AG04449 (cell line): ENCODE measurements around the gene SCFD2.

ENCODE experiments used
- CTCF ChIA-PET: fragments of 350-600 bp; formaldehyde crosslinking; extraction: SDS; loops from one replicate; lab custom pipeline; 2021; ENCODE audit warnings: antibody characterized with exemption; lab: Yijun Ruan, JAX
- POLR2A ChIA-PET: fragments of 400-600, 350-600 bp; formaldehyde crosslinking; extraction: SDS; loops from one replicate; lab custom pipeline; 2020; ENCODE audit warnings: antibody characterized with exemption, inconsistent platforms; lab: Yijun Ruan, JAX
- DNase-seq: peaks from one replicate; pipeline ENCODE4 v3.0.0-alpha.2; 2010; ENCODE audit warnings: low read depth, low spot score
- H3K4me3 ChIP-seq: 2 replicates; pipeline ENCODE4 v1.5.1; 2011; ENCODE audit warnings: low read depth, mild to moderate bottlenecking, control low read depth, low read length
- TF ChIP-seq, protein P1 (sequence below): IDR thresholded peaks from one replicate; pipeline ENCODE4 v1.5.1; 2011; ENCODE audit warnings: mild to moderate bottlenecking, moderate library complexity, low read length, control low read depth, inconsistent platforms; ENCODE audit not compliant: insufficient read depth; ENCODE audit errors: missing control alignments

Gene SCFD2

DNA sequence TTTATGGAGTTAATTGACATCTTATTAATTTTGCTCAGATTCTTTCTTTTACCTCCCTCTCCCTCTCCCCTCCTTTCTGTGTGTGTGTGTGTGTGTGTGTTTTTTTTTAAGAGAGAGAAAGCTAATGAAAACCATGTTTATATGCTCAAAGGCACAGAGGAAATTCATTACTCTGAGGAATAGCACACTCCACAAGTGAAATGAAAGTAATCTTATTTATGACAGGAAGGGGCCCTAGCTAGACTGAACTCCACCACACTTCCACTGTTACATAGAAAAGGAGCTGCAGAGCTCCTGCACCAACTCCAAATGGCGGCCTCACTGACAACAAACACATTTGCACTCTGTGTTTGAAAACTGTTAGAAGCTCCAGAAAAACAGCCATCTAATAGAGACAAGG lies 353.1 kb downstream of the SCFD2 start:
- TF ChIP-seq, protein P1, sequence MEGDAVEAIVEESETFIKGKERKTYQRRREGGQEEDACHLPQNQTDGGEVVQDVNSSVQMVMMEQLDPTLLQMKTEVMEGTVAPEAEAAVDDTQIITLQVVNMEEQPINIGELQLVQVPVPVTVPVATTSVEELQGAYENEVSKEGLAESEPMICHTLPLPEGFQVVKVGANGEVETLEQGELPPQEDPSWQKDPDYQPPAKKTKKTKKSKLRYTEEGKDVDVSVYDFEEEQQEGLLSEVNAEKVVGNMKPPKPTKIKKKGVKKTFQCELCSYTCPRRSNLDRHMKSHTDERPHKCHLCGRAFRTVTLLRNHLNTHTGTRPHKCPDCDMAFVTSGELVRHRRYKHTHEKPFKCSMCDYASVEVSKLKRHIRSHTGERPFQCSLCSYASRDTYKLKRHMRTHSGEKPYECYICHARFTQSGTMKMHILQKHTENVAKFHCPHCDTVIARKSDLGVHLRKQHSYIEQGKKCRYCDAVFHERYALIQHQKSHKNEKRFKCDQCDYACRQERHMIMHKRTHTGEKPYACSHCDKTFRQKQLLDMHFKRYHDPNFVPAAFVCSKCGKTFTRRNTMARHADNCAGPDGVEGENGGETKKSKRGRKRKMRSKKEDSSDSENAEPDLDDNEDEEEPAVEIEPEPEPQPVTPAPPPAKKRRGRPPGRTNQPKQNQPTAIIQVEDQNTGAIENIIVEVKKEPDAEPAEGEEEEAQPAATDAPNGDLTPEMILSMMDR, result no peak
- ChIA-PET CTCF (interaction anchor here (0.9 to 4.9 kb wide), 4 partner anchors 27 to 1220 kb away, joined by 3 to 63 read pairs (median 4); no protein-coding TSS in a partner anchor), POLR2A (no interaction called here)
- H3K4me3 ChIP-seq, result no peak overlapping the region
- no peak for DNase-seq

DNA sequence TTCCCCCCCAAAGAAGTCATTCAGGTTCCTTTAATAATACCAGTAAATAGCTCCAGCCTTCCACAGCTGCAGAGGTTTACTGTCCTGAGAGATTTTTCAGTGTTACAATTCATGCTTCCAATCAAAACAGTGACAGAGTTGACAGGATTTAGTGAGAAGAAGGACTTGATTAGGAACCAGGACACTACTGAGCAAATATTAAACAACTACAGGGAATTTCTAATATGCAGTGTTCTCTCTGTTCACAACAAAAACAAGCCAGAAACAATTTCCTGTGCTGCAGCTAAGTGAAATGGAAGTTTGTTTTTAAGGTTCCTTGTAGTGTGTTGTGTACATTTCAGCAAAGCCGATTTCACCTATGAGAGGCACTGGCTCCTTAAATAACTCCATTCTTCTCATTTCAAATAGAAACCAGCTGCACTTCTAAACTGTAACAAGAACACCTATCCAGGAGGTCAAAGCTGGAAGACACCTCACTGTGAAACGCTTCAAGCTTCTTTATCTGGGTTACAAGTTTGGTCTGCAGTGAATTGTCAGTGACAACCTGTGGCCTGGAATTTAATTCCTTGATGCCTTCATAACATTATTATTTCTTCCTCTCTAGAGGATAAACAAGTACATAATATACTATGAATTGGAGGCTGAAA lies 354.5 kb downstream of the SCFD2 start:
- ChIA-PET POLR2A (no interaction called here), CTCF (interaction anchor here (0.5 to 1.5 kb wide), 4 partner anchors 173 to 1222 kb away, joined by 3 to 5 read pairs (median 4); no protein-coding TSS in a partner anchor)
- H3K4me3 ChIP-seq, result no peak overlapping the region
- no peak for DNase-seq
- TF ChIP-seq, protein P1, result no peak

DNA sequence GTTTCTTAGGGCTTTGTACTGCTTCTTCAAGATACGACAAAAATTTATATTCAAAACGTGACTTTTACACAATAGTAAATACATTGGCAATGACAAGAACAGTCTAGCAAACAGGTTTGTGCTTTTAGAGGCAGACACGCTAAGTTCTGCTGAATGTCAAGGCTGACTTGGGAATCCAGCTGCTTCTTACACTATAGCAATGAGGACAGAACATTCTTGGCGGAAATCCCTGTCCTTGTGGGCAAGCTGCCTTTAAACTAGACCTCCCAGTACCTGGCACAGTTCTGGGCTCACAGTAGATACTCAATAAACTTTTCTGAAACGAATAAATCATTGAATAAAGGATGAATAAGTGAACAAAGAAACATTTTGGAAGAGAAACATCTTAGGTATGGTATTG lies 355.5 kb downstream of the SCFD2 start:
- TF ChIP-seq, protein P1, result no peak
- no peak for DNase-seq
- ChIA-PET POLR2A (no interaction called here), CTCF (interaction anchor here (1.0 to 1.5 kb wide), 3 partner anchors 43 to 1224 kb away, joined by 3 to 10 read pairs (median 3); no protein-coding TSS in a partner anchor)
- no peak overlapping the region for H3K4me3 ChIP-seq

DNA sequence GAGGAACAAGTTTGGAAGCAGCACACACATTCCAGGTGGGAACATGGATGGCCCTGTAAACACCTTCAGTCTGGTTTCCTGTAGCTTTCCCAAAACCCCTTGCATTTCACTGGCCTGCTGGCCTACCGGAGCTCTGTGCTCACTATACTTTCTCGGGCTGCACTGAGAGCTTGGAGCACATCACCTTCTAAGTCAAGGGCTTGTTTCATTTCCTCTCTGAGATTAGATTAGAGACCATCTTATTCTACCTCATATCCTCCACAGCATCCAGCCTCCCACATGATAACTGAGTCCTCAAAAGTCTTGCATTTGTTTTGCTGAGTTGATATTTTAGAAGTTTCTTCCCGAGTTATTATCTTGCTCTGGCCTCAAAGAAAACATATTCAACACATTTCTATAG lies 356.0 kb downstream of the SCFD2 start:
- no peak for DNase-seq
- POLR2A ChIA-PET, result no interaction called here
- H3K4me3 ChIP-seq, result no peak overlapping the region
- CTCF ChIA-PET, result interaction anchor here (1.0 to 1.5 kb wide), 3 partner anchors 43 to 1224 kb away, joined by 3 to 10 read pairs (median 3); no protein-coding TSS in a partner anchor
- TF ChIP-seq, protein P1, result no peak

DNA sequence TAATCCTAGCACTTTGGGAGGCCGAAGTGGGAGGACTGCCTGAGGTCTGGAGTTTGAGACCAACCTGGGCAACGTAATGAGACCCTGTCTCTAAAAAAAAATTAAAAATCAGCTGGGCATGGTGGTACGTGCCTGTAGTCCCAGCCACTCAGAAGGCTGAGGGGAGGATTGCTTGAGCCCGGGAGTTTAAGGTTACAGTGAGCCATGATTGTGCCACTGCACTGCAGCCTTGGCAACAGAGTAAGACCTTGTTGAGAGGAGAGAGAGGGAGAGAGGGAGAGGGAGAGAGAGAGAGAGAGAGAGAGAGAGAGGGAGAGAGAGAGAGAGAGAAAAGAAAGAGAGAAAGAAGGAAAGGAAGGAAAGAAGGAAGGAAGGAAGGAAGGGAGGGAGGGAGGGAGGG lies 358.8 kb downstream of the SCFD2 start:
- CTCF ChIA-PET, result interaction anchor here (0.7 to 1.8 kb wide), 3 partner anchors 9 to 24 kb away, joined by 3 to 5 read pairs (median 3); no protein-coding TSS in a partner anchor
- POLR2A ChIA-PET, result no interaction called here
- H3K4me3 ChIP-seq, result no peak overlapping the region
- no peak for DNase-seq
- TF ChIP-seq, protein P1, result no peak

DNA sequence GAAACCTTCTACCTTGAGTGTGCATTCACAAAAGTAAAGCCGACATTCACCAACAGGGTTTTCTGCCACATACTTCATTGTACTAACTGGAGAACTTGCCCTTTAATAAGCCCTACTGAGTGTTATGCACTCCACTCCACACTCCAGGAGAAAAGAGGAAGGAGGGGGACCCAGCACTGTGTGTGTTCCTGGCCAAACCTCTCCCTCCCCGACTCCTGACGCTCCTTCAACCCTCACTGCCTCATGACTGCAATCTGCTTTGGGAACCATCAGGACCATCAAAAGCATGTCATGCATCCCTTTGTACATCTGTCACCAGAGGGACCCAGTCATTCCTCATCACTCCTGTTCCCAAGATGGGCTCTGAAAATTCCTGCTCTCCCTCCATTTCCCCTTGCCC lies 360.1 kb downstream of the SCFD2 start:
- H3K4me3 ChIP-seq, result no peak overlapping the region
- CTCF ChIA-PET, result interaction anchor here (0.6 to 1.8 kb wide), 4 partner anchors 10 to 1229 kb away, joined by 3 to 5 read pairs (median 3); no protein-coding TSS in a partner anchor
- DNase-seq, result no peak
- POLR2A ChIA-PET, result no interaction called here
- TF ChIP-seq, protein P1, result no peak
